Measurements from ENCODE around the gene KRTAP3-1.

- TF ChIP-seq CTCF (IDR thresholded peaks at IDR 0.05) (no peak), ZFX (IDR thresholded peaks at IDR 0.05; ENCODE audit: borderline replicate concordance) (no peak)
These were observed 27.8 kb downstream of the KRTAP3-1 start for GRCh38 chr17:40981115-40981514.
